NCI-H1436 treated with DMSO at 0.1 percent for 48 hours (cell line): ENCODE data around the gene RALGPS2.

Source experiments
- DNase-seq: peaks from one replicate; lab custom pipeline; 2025; lab: John Stamatoyannopoulos, UW

The RALGPS2 gene

GRCh38 chr1:178919581-178919980 lies 194.5 kb downstream of the RALGPS2 start:
- DNase-seq, result no peak

- DNase-seq, result no peak
These were observed 196.5 kb downstream of the RALGPS2 start for GRCh38 chr1:178921499-178921898.

DNA sequence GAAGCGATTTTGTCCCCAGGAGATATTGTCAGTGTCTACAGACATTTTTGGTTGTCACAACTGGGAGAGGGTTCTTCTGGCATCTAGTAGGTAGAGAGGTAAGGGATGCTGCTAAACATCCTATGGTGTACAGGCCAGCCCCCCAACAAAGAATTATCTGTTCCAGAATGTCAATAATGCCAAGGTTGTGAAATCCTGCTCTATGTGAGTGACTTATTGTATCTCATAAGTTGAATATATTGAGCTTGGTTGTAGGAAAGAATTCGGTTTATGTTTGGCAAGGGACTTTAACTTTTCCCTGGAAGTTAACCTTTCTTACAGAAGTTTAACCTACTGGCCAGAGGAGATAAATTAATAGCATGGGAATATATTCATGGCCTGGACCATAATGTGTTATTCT lies 198.5 kb downstream of the RALGPS2 start:
- DNase-seq, result no peak

GRCh38 chr1:178926046-178926445 lies 201.0 kb downstream of the RALGPS2 start:
- no peak for DNase-seq

DNA sequence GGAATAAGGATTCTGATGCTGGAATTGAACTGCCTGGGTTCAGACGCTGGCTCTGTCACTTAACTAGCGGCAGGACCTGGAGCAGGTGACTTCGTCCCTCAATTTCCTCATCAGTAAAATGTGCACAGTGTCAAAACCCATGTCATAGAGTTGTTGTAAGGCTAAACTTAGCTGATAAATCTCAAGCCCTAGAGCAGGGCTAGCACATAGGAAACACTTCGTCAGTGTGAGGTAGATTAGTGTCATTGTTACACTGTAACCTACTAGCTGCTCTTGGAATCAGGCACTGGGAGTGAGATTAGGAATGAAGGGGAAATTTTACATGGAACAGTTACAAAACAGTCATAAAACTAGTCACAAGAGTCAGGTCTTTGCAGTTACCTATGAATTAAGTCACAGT lies 202.0 kb downstream of the RALGPS2 start:
- DNase-seq, result no peak

GRCh38 chr1:178928041-178928440 lies 203.0 kb downstream of the RALGPS2 start:
- DNase-seq, result no peak

GRCh38 chr1:178928976-178929375 lies 203.9 kb downstream of the RALGPS2 start:
- no peak for DNase-seq

- DNase-seq, result no peak
These were observed 207.0 kb downstream of the RALGPS2 start for GRCh38 chr1:178931858-178932551.

- DNase-seq, result no peak
These were observed 207.5 kb downstream of the RALGPS2 start for GRCh38 chr1:178932552-178932906.

DNA sequence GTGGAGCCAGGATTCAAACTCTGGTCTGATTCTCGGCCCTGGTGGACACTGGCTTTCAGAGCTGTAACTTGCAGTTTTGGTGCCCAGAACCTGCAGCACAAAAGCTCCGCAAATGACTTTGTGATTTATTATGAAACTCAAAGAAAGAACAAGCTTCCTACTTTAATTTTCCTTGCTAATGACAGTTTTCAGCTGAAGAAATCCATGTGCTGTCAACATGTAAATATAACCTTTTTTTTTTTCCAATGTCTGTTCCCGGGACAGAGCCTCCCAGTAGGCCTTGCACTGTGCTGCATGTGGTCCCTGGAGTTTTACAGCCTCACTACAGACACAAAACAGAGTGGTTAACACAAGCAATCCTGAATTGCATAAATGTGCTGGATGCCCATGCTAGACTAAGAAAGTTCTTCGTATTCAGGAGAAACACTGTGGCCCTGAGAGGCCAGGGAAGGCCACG lies 208.1 kb downstream of the RALGPS2 start:
- DNase-seq, result no peak

DNA sequence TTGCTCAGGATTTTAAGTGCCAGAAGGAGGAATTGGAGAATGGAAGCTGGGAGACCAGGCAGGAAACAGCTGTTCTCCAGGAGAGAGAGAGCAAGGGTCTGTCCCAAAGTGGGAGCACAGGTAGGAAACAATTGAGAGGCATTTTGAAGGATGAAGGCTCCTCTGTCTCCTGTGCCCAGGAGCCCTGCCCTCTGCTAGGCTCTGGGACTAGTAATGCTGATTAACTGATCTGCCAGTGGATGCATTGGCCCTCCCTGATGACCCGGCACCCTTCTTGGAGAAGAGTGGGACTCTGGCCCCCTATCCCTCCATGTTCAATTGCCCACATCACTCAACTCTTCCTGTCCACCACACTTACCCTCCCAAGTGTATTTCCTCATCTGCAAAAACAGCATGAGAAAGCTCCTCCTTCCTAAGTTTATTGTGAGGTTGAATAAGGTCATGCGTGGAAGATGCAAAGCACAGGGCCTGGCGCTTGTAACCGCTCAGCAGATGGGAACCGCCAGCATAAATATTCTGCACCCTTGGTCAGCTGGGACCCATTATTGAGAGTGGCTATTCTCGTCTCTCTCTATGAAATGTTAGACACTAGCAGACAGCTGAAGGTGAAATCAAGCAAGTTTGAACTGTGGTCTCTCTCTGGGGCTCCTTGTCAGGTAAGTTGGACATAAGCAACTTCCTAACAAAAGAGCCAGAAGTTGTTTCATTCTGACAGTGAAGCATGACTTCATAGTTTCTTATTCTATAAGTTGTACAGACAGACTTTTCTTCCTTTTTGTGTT lies 208.9 kb downstream of the RALGPS2 start:
- DNase-seq, result no peak

GRCh38 chr1:178934546-178934945 lies 209.5 kb downstream of the RALGPS2 start:
- DNase-seq, result no peak

- DNase-seq, result no peak
These were observed 210.6 kb downstream of the RALGPS2 start for GRCh38 chr1:178935610-178936009.

DNA sequence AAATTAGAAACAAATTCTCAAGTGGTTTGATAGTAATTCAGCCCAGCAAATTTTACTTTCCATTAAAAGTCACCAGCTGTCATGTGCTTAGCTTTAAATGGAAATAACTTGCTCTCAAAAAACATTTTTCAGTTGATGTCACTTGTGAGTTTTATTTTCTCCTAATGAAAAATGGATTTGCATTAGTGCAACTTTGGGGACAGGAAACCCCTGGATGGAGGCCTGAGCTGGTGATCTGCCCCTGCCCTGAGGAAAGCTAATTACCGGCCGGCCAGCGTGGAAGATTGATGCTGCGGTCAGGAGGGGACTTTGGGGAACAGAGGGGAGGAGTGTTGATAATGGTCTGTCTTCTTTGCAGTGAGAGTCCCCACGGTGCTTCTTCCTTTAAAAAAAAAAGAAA lies 212.7 kb downstream of the RALGPS2 start:
- DNase-seq, result no peak

DNA sequence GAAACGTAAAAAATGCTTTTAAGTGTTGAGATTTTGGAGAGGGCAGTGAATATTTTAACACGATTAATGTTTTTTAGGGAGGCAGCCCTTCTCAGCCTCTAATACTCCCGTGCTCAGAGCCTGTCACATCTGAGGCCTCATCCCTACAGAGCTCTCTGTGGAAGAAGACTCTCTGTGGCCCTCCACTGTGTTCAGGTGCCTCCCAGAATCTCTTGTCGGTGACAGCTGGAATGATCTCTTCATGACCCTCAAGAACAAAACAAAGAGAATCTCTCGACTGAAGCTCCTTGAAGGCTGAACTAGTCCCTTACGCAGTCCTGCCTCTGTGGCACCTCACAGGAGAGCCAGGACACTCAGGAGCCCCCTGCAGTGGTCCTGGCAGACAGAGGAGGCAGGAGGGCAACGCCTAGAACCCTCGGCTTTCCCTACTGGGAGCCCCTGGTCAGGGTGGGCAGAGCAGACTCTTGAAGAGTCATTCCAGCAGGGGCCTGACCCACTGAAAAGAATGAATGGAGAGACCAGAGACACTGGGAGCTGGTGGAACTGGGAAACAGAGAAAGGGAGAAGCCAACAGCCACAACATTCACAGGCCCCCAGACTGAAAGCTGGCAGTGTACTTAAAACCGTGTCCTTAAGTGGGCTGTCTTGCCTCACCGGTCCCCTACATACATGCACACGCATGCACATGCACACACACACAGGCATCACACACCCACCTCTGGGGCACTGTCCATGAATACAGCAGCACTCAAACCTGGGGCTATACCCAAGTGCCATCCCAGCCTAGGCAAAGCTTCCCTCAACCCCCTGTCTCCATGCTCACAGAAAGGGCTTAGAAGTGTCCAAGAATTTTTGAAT lies 213.3 kb downstream of the RALGPS2 start:
- no peak for DNase-seq

GRCh38 chr1:178938959-178939317 lies 213.9 kb downstream of the RALGPS2 start:
- no peak for DNase-seq

DNA sequence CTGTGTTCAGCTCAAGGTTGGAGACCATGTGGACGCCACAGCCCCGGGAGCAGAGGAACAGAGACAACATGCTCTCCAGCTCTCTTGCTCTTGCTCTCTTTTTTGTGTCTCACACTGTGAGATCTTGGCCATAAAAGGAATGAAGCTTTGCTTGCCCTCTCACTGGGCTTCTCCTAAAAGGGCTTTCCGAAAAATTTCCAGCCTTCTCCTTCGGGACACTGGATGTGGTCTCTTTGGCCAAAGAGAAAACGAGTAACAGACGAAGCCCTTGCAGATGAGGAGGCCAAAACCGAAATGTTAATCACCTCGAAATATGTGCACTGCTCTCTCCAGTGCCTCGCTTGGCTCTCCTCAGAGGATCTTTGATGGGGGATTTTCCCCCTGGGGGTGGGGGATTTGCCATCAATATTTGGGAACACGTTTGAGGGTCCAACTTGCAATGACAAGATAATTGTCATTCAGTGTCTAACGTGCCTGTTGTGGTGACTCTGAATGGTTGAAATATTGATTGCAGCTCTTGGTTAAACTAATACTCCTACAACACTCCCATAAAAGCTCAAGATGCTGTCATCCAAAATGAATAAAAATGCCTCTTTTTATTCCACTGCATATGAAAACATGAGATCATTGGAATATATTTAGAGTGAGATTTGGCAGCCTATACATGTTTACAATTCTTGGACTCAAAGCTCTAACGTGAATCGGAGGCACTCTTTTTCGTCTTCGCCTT lies 214.5 kb downstream of the RALGPS2 start:
- no peak for DNase-seq

- no peak for DNase-seq
These were observed 215.2 kb downstream of the RALGPS2 start for GRCh38 chr1:178940068-178940765.

DNA sequence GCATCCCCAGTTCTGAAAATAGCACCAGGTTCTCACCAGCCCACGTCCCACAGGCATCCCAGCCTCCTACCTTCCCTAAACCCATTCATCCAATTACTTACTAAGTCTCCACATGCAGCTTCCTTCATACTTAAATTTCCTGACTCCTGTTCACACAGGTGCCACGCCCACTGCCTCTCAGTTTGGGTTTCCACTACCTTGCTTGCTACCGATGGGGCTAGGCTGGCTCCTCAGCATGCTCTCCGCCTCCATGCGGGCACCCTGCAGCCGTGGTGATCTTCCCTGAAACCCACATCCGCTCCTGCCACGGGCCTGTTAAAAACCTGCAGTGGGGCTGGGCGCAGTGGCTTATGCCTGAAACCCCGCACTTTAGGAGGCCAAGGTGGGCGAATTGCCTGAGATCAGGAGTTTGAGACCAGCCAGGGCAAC lies 216.2 kb downstream of the RALGPS2 start:
- DNase-seq, result no peak

DNA sequence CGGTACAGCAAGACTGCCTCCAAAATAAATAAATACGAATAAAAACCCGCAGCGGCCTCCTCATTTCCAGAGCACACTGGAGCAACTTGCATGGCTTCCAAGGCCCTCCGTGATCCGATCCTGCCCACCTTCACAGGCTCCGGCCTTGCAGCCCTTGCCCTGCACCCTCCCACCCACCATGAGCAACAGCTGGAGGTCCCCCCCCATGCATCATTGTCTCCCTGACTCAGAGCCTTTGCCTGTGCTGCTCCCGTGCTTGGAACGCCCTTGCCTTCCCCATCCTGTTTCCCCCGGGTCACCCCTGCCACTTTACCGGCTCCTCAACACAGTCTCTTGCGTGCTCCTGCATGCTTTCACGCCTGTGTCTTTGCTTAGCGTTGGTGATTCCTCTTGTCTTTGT lies 216.8 kb downstream of the RALGPS2 start:
- DNase-seq, result no peak
